ENCODE measurements around the gene CHAC1.
"Not testable (repeated sequence)": the region's sequence is repeated elsewhere in the genome, so short reads cannot be mapped to it uniquely, and the experiment has no call there.

CHAC1 gene

DNA sequence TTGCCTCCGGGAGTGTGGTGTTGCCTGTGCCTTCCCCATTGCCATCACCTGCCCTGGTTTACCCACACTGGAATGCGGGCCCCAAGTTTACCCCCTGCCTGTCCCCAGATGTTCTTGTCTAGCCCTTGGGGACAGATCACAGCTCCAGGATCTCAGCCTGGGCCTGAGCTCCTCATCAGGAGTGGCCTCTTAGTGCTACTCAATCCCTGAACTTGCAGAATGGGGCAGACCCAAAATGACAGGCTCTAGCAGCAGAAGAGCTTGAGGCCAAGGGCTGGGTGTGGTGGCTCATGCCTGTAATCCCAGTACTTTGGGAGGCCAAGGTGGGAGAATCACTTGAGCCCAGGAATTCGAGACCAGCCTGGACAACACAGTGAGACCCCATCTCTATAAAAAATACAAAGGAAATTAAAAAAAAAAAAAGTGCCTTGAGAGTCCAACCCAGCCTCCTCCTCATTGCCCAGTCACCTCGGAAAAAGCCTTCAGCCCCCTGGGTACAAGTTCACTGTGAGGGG lies 3.8 kb downstream of the CHAC1 start:
- DNase-seq (ENCODE audit: low read depth in 2 of 2), result no peak

DNA sequence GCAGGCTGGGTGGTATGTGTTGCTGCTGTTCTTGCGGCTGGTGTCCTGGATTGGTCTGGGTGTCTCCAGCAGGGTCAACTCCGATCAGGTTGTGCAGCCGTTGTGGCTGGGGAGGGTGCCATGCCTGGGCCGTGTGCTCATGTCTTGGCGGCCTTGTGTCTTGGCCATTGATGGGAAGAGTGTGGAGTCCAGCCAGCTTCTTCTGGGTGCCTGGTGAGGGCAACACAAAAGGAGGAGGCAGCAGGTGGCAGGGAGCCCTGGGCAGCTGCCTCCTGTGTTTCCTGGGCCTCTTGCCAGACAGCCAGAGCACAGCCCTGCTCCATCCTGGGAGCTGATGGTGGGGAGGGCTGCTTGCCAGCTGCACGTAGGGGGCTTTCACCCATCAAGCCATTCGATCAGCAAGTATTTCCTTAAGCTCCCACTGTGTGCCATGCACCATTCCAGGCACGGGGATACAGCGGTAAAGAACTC lies 4.3 kb downstream of the CHAC1 start:
- DNase-seq (ENCODE audit: low read depth in 2 of 2), result no peak

DNA sequence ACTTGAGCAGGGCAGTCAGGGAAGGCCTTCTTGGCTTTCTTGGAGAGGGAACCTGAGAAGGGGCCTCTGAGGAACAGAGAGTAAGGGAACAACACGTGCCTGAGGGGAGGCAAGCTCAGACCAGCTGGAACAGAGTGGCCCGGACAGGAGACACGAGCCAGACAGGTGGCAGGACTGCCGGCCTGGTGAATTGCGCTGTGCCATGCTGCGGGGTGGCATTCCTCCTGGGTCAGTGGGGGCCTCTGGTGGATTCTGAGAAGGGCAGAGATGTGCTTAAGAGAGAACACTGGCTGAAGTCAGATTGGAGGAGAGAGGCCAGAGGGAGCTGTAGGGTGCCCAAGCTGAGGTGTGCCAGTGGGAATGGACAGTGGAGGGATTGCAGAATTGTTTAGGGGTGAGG lies 4.9 kb downstream of the CHAC1 start:
- DNase-seq (ENCODE audit: low read depth in 2 of 2), result no peak

DNA sequence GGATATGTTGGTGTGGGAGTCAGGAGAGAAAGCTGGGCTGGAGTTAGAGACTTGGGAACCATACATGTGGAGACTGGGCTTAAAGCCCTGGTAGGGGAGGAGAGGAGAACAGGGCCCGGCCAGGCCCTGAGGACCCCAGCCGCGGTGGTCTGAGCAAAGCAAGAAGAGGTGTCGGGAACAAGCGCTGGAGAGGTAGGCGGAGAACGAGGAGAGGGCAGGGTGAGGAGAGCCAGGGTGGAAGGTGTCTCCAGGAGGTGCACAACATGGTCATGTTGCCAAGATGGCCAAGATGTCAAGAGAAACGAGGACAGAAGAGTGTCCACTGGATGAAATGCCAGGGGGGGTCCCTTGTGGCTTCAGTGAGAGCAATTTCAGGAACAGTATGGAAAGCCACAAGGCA lies 5.5 kb downstream of the CHAC1 start:
- DNase-seq (ENCODE audit: low read depth in 2 of 2), result no peak

DNA sequence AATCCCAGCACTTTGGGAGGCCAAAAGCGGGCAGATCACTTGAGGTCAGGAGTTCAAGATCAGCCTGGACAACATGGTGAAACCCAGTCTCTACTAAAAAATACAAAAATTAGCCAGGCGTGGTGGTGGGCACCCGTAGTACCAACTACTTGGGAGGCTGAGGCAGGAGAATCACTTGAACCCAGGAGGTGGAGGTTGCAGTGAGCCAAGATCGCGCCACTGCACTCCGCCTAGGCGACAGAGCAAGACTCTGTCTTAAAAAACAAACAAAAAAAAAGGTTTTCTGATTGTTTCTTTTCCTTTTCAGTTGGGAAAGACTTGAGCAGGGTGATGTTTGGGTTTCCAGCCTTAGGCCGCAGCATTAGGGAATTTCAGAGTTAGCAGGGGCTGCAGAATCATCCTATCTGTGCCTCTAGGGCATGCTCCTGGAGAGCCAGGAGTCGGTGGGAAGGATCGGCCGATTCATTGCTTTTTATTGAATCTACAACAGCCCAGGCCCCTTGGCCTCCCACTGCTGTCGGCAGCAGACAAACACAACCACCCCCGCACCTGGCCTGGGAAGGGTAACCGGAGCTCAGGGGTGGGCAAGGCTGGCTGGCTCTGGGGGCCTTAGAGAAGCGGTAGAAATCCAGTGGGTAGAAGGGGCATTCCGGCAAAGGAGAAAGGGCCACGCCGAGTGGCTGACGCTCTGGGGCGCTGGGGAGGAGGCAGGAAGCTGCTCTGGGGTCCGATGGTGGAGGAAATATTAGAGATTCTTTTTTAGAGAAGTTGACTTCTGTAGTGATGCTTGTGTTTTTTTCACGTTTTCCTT lies 6.3 kb downstream of the CHAC1 start:
- DNase-seq (ENCODE audit: low read depth in 2 of 2), result no peak

DNA sequence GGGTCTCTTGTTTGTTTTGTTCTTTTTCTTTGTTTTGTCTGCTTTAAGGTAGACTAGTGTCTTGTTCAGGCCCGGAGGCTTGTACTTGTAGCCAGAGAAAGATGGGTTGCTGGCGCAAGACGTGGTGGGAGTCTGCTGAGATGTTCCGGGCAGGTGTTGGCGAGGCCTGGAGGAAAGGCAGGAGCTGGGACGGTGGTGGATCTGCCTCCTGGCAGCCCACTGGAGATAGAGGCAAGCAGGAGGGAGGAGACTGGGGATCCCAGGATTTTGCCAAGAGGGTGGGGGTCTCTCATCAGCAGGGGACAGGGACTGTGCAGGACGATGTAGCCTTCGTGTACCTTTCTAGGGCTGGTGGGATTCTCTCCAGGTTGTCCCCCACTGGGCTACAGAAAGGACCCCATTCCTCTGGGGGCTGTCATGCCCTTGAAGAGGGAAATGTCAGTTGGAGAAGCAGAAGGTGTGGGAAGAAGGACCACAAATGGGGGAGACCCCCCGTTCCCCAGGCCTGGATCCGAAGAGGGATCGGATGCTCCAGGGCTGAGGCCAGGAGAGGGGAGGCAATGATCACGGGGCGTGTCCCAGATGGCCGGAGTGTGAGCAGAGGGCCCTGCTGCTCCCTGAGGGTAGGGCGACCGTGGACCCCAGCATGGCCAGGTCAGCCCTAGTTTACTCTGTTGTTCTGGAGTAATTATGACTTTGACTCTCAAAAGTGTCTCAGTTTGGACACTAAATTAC lies 7.0 kb downstream of the CHAC1 start:
- DNase-seq (ENCODE audit: low read depth in 2 of 2), result no peak

DNA sequence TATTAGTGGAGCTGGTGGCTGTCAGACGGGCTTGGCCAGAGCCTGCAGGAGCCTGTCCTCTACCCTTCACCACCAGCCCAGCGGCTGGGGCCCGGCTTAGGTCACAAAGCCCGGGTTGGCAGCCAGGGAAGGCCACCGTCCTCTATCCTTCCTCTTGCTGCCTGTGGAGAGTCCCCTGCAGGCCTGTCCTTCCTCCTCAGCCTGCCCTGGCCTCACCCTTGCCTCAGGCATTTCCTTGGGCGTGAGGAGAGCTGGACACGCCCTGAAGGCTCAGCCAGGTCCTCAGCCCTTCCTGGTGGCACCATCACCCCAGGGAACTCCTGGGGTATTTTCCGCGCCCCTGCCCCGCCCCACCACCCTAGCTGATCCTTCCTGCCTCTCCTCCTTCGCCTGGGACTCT lies 7.7 kb downstream of the CHAC1 start:
- DNase-seq (ENCODE audit: low read depth in 2 of 2), result no peak

DNA sequence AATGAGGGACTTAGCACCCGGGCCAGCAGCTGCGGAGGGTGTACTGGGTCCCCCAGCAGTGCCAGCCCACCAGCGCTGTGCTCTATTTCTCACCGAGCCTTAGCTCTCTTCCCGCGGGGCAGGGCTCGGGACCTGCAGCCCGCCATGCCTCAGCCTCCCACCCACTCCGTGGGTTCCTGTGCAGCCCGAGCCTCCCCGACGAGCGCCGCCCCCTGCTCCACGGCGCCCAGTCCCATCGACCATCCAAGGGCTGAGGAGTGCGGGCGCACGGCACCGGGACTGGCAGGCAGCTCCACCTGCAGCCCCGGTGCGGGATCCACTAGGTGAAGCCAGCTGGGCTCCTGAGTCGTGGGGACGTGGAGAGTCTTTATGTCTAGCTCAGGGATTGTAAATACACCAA lies 8.5 kb downstream of the CHAC1 start:
- DNase-seq (ENCODE audit: low read depth in 2 of 2), result not testable (repeated sequence)

DNA sequence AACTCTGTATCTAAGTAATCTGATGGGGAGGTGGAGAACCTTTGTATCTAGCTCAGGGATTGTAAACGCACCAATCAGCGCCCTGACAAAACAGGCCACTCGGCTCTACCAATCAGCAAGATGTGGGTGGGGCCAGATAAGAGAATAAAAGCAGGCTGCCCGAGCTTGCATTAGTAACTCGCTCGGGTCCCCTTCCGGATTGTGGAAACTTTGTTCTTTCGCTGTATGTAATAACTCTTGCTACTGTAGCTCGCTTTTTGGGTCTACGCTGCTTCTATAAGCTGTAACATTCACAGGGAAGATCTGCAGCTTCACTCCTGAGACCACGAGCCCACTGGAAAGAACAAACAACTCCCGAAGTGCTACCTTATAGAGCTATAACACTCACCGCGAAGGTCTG lies 9.0 kb downstream of the CHAC1 start:
- DNase-seq (ENCODE audit: low read depth in 2 of 2), result not testable (repeated sequence)

DNA sequence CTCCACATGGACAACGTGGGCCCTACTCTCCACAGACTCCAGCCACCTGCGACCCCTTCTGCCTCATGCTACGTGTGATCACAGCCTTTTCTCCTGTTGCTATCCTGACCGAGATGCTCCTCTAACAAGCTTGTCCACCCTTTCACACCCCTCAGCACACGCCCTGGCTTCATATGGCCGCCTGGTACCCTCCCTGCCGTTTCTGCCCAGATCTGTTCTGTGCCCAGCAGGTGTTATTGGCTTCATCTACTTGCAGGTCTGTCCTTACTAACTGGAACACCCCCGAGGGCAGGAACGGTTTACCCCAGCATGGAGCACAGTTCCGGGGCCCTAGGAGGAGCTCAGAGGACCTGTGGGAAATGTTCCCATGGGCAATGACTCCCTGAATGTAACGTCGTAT lies 9.9 kb downstream of the CHAC1 start:
- DNase-seq (ENCODE audit: low read depth in 2 of 2), result no peak

DNA sequence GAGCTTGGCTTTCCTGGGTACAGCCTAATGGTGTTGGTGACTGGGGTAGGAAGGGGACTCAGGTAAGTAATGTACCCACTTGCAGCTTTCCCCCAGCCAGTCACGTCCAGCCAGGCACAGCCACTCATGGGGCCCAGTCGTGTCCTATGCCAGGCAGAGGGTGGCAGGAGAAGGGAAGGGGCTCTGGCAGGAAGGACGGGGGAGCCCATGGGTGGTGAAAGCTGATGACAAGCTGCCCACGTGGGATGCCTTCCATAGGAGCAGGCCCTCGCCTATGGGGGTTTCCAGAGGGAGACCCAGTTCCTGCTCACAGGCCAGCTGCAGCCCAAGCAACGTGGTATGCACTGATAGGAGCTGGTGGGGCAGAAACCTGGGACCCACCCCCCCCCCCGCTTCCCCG lies 10.7 kb downstream of the CHAC1 start:
- no peak for DNase-seq (ENCODE audit: low read depth in 2 of 2)

DNA sequence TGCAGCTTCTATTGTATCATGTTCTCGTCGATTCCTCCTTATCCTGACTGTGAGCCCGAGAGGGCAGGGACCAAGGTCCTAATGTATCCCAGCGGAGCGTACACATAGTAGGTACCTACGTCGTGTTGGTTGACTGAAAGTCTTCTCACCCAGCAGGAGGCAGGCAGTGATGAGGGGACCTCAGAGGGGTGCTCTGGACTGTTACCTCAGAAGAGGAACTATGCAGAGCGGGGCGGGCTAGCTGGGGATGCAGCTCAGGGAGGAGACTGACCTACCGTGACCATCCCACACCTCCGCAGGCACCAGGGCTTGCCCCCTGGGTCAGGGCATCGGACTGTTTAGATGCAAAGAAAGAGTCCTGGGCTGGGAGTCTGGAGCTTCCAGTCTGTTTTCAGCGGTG lies 11.4 kb downstream of the CHAC1 start:
- DNase-seq (ENCODE audit: low read depth in 2 of 2), result no peak

DNA sequence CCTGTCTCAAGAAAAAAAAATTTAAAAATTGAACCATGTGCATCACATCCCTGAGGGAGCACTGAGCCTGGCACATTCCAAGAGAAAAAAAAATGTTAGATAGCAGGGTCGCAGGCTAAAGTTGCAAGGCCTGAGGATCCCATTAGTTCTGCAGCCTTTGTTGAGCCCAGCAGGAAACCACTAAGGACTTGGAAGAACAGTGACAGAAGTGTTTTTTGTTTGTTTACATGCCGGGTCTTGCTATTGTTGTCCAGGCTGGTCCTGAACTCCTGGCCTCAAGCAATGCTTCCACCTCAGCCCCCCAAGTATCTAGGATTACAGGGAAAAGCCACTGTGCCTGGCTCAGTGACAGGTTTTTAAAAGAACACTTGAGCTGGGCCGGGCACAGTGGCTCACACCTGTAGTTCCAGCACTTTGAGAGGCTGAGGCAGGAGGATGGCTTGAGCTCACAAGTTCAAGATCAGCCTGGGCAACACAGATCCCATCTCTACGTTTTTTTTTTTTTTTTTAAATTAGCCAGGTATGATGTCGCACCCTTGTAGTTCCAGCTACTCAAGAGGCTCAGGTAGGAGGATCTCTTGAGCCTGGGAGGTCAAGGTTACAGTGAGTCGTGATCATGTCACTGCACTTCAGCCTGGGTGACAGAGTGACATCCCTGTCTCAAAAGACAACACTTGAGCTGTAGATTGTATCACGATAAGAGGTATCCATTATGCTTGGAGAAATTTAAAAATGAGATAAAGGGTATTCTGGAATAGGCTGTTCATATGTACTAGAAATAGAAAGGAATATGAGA lies 15.2 kb downstream of the CHAC1 start:
- no peak for DNase-seq (ENCODE audit: low read depth in 2 of 2)

DNA sequence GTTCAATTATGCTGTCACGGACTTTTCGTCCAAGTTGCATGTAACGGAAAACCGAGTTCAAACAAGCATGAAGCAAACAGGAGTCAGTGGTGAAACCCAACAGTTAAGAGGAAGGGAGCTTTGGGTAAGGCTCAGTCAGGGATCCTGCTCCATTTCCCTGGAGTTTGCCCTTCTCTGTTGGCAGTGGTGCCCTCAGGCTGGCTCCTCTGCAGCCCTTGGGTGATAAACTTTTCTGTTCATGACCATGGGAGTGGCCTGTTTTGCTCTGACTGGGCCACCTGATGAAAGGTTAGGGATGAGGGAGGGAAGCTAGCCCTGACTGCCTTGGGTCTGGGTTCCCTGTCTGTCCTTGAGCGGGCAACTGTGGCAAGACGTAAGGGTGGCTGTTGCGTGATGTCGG lies 16.1 kb downstream of the CHAC1 start:
- DNase-seq (ENCODE audit: low read depth in 2 of 2), result no peak

DNA sequence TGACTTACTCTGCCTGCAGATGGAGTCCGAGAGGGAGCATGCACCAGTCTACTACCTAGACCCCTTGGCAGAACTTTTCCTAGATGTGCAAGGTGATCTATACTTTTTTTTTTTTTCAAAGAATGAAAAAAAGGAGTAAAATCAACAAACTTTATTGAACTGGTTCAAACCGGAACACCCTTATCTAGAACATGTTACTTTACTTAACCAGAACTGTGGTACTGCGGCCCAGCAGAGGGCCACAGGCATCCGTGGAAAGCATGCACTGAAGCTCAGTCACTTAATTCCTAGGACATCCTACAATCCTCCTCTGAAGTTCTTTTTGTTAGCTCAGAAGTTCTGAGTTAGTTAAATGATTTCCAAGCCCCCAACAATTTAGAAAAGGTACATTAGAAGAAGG lies 21.6 kb downstream of the CHAC1 start:
- DNase-seq (ENCODE audit: low read depth in 2 of 2), result no peak

DNA sequence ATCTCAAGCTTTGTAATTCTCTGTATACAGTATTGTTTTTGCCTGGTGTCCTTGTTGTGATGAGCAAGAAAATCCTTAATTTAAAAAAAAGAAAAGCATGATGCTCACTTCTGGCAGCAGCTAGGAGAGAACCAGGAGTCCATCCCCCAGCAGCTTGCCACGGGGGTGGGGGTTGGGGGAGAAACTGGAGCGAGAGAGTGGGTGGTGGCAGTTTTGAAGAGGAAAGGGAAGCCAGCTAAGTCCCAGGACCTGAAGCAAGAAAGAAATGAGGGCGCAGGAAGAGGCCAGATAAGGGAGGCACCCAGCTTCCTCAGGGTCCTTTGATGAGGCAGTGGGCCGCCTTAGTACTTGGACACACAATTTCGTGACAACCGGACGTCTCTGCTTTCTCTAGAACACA lies 23.5 kb downstream of the CHAC1 start:
- DNase-seq (ENCODE audit: low read depth in 2 of 2), result no peak

DNA sequence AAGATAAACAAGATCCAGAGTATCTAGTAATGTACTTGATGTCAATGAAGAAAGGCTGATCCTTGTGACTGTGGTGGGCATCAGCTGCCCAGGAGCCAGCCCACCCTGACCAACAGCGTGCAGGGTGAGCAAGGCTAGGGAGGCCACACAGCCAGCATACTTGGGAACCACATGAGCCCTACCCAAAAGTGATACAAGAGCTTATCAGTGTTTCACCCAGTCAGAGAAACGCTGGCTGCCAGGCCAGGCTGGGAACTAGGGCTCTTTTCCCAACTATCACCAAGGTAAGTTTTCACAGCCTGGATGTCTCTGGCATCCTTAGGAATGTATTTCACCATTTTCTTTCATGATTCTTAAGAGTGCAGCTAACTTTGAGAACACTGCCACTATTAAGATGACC lies 24.9 kb downstream of the CHAC1 start:
- DNase-seq (ENCODE audit: low read depth in 2 of 2), result no peak

DNA sequence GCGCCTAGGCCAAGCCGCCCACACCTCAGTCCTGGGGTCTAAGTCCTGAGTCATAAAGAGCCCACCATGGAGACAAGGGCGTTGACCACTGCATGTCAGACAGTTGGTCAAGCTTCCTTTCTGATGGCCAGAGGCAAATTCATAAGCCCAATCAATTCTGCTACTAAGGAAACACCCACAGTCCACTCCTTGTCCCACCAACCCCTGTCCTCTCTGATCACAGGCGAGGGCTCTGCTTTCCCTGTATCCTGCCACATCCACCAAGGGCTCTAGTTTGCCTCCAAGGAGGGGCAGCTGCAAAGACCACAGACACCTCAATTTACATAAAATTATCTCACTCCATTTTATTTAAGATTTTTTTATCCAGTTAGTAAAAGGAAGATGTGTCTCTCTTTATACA lies 25.3 kb downstream of the CHAC1 start:
- no peak for DNase-seq (ENCODE audit: low read depth in 2 of 2)

DNA sequence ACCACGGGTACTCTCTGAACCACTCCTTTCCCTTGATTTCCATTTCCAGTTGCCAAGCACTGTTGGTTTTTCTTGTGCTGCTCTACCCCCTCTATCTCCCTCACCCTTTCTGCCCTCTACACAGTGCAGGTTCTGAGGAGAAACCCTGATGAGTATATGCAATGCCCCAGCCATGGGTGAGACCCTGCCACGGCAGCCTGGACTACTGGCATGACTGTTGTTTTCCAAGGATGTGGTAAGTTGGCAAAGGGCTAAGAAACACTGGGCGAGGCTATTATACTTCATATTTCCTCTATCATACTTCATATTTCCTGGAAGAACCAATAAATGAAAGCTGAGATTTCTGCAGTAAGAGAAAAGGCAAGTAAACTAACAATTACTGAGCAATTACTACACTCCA lies 27.9 kb downstream of the CHAC1 start:
- DNase-seq (ENCODE audit: low read depth in 2 of 2), result no peak

DNA sequence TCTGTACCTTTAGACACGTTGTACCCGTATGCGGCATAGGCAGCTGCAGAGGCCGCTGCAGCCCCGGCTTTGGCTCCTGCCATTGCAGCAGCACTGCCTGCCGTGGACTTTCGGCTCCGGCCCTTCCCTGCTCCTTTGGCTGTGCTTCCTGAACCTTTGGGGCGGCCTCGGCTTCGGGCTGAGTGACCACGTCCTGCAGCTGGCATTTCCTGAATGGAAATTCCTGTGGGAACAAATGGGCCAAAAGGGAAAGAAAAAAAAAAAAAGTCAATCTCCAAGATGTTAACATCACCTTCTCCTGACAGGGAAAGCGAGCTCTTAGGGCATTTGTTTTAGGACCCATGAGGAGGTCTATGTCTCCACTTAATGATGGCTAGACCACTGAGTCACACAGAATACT lies 29.6 kb downstream of the CHAC1 start:
- no peak for DNase-seq (ENCODE audit: low read depth in 2 of 2)

DNA sequence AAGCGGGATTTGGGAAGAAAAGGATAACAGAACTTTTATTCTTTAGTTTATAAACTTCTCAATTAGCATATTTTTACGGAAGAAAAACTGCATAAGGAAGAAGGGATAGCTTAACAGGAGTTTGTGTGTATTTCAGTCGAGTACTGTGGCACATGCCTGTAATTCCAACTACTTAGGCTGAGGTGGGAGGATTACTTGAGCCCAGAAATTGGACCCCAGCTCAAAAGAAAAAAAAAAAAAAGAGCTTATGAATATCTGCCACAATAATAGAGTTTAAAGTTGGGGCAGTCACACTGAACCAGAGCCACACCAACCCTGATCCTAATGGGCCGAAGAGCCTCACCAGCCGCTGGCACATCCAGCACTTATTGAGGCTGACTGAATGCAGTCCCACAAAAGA lies 31.1 kb downstream of the CHAC1 start:
- DNase-seq (ENCODE audit: low read depth in 2 of 2), result no peak

DNA sequence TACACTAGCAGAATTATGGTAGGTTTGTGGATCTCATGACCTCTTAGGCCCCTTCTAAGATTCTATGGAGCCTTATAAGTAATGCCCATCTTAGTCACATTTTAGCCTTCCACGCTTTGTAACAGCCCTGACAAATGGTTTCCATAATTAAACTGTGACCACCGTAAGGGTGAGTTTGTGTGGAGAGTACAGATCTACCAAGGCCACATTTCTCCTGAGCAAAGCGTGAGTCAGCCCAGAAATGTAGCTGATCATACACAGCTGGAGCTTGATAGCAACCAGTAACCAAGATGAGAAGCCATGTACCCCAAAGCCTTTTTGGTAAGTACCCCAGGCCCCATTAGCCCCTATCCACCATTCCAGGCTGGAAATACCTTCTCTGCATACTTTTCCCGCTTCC lies 31.7 kb downstream of the CHAC1 start:
- DNase-seq (ENCODE audit: low read depth in 2 of 2), result no peak
